CD4-positive, alpha-beta T cell (primary cell): ENCODE measurements around the gene DOP1B. TPM values are rescaled to one million over a fixed set of nuclear protein-coding genes. Genes with fewer than 3 reads are reported as not detected.
"Not testable (repeated sequence)": the region's sequence is repeated elsewhere in the genome, so short reads cannot be mapped to it uniquely, and the experiment has no call there.

ENCODE experiments used
- ATAC-seq: fragments of 200-7000 bp; cut with Tn5 transposase; one replicate; pipeline ENCODE4 v1.10.0; 2022; ENCODE audit warnings: mild to moderate bottlenecking; ENCODE audit not compliant: poor library complexity
- CTCF ChIA-PET: fragments of 350-600 bp; sonication (Branson Sonifier 250); formaldehyde crosslinking; loops from one replicate; lab custom pipeline; 2021; ENCODE audit warnings: antibody characterized with exemption, inconsistent platforms; lab: Charles Lee
- POLR2A ChIA-PET: fragments of 350-600 bp; sonication (Branson Sonifier 250); formaldehyde crosslinking; loops from one replicate; lab custom pipeline; 2021; ENCODE audit warnings: antibody characterized with exemption, inconsistent platforms; lab: Charles Lee
- DNase-seq, 14 experiments: peaks; one replicate each; pipeline ENCODE4 v3.0.0-alpha.2; 2013 to 2020; ENCODE audit warnings: mixed read lengths in 2 of 14
- H3K27ac ChIP-seq, 2 donors: one replicate each; pipeline versions ENCODE4 v1.5.1 to v1.7.0; 2013; ENCODE audit warnings: low read length in 2 of 2, low read depth in 1 of 2, mild to moderate bottlenecking in 1 of 2
- H3K27me3 ChIP-seq, 2 experiments: 1 replicate in 1 of 2; 2 replicates in 1 of 2; pipeline versions ENCODE4 v1.6.1 to v1.7.0; 2013; ENCODE audit warnings: low read length in 2 of 2, control low read depth in 1 of 2, mild to moderate bottlenecking in 1 of 2, moderate library complexity in 1 of 2; ENCODE audit not compliant: insufficient read depth in 2 of 2, control insufficient read depth in 1 of 2
- H3K36me3 ChIP-seq: one replicate; pipeline ENCODE4 v1.6.1; 2013; ENCODE audit warnings: low read length, control low read depth; ENCODE audit not compliant: insufficient read depth
- H3K4me1 ChIP-seq: one replicate; pipeline ENCODE4 v1.6.1; 2013; ENCODE audit warnings: low read length, control low read depth; ENCODE audit not compliant: insufficient read depth
- H3K4me3 ChIP-seq: one replicate; pipeline ENCODE4 v1.5.1; 2013; ENCODE audit warnings: mild to moderate bottlenecking, low read length, moderate library complexity
- H3K9me3 ChIP-seq, 2 experiments: 1 replicate in 1 of 2; 2 replicates in 1 of 2; pipeline versions ENCODE4 v1.6.1 to v1.7.0; 2013; ENCODE audit warnings: low read length in 2 of 2, mild to moderate bottlenecking in 2 of 2, control low read depth in 1 of 2, moderate library complexity in 1 of 2; ENCODE audit not compliant: control insufficient read depth in 1 of 2, insufficient read depth in 1 of 2
- H3K27ac Mint-ChIP-seq: one replicate; pipeline ENCODE4 v1.8.0; 2020; ENCODE audit warnings: mixed read lengths
- H3K27me3 Mint-ChIP-seq: one replicate; pipeline ENCODE4 v1.8.0; 2021; ENCODE audit warnings: mixed read lengths
- H3K36me3 Mint-ChIP-seq: one replicate; pipeline ENCODE4 v1.8.0; 2021; ENCODE audit warnings: low read depth, mixed read lengths
- H3K4me1 Mint-ChIP-seq: one replicate; pipeline ENCODE4 v1.8.0; 2021; ENCODE audit warnings: low read depth, mixed read lengths
- H3K4me3 Mint-ChIP-seq: one replicate; pipeline ENCODE4 v1.8.0; 2020; ENCODE audit warnings: mild to moderate bottlenecking, mixed read lengths
- H3K9me3 Mint-ChIP-seq: one replicate; pipeline ENCODE4 v1.8.0; 2020; ENCODE audit warnings: mixed read lengths
- intact Hi-C, 2 experiments: fragments of 100-400 bp; cut with DNase I in 1 of 2; cut with micrococcal nuclease in 1 of 2; formaldehyde crosslinking; loops; one replicate each; pipeline versions ENCODE4 v1.15.1 to v1.9.0; 2023 to 2025; cut with DNase I, micrococcal nuclease
- total RNA-seq, 174 experiments: library from RNA in 2 of 174; stranded (reverse) in 2 of 174; gene quantifications; one replicate each; pipeline ENCODE4 v1.2.3 and lab custom pipeline; 2021 to 2026
- TF ChIP-seq, protein P1 (sequence below): fragments of 200-600 bp; IDR thresholded peaks from one replicate; pipeline ENCODE4 v1.8.0; 2022; ENCODE audit warnings: antibody characterized with exemption, mild to moderate bottlenecking

Gene DOP1B
- total RNA-seq, 2 experiments from 2014 or later = 11.0 to 12.7 TPM

DNA sequence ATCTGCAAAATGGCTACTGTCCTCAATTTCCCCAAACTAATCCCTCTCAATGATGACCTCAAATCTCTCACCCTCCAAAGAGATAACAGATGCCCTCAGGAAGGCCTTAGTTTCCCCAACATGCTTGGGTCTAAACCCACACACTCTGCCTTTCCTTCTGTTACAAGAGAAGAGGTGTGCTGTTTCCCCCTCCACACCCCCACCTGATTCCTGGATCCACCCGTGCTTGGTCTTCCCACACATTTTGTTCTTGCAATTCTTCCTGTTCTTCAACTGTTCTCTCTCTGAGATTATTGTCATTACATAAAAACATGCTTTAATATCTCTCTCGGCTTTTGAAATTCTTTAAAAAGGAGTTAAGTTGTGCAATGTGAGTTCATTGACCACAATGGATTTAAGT lies 27.4 kb upstream of the DOP1B start:
- no peak for ATAC-seq
- DNase-seq = no peak
- Histone ChIP-seq H3K36me3 (no peaks in the 10 kb centered on the region), H3K9me3 (no peaks in the 10 kb centered on the region), H3K27ac (no peak overlapping the region), H3K4me3 (no peak overlapping the region), H3K4me1 (peaks cover 12% of the 10 kb centered on the region), H3K27me3 (no peaks in the 10 kb centered on the region)
- no peaks in the 10 kb centered on the region for H3K27me3 Mint-ChIP-seq
- CTCF ChIA-PET = no interaction called here
- POLR2A ChIA-PET = no interaction called here
- peak overlapping the region; percentile 59 for H3K4me3 Mint-ChIP-seq
- H3K4me1 Mint-ChIP-seq = peaks cover 36% of the 10 kb centered on the region
- peak overlapping the region; percentile 22 for H3K27ac Mint-ChIP-seq
- TF ChIP-seq, protein P1, sequence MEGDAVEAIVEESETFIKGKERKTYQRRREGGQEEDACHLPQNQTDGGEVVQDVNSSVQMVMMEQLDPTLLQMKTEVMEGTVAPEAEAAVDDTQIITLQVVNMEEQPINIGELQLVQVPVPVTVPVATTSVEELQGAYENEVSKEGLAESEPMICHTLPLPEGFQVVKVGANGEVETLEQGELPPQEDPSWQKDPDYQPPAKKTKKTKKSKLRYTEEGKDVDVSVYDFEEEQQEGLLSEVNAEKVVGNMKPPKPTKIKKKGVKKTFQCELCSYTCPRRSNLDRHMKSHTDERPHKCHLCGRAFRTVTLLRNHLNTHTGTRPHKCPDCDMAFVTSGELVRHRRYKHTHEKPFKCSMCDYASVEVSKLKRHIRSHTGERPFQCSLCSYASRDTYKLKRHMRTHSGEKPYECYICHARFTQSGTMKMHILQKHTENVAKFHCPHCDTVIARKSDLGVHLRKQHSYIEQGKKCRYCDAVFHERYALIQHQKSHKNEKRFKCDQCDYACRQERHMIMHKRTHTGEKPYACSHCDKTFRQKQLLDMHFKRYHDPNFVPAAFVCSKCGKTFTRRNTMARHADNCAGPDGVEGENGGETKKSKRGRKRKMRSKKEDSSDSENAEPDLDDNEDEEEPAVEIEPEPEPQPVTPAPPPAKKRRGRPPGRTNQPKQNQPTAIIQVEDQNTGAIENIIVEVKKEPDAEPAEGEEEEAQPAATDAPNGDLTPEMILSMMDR = no peak
- intact Hi-C loops = no loop called here
- no peaks in the 10 kb centered on the region for H3K36me3 Mint-ChIP-seq
- no peaks in the 10 kb centered on the region for H3K9me3 Mint-ChIP-seq

DNA sequence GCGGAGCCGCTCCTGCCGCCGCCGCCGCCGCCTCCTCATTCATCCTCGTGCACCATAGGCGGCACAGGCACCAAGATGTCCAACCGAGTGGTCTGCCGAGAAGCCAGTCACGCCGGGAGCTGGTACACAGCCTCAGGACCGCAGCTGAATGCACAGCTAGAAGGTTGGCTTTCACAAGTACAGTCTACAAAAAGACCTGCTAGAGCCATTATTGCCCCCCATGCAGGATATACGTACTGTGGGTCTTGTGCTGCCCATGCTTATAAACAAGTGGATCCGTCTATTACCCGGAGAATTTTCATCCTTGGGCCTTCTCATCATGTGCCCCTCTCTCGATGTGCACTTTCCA lies 26.2 kb upstream of the DOP1B start:
- Mint-ChIP-seq H3K4me3 (peak overlapping the region; percentile 94), H3K27ac (peak overlapping the region; percentile 56), H3K4me1 (peaks cover 40% of the 10 kb centered on the region)
- H3K36me3 Mint-ChIP-seq, H3K9me3 Mint-ChIP-seq, H3K27me3 ChIP-seq, H3K9me3 ChIP-seq, POLR2A ChIA-PET, ATAC-seq, H3K27ac ChIP-seq, DNase-seq, H3K27me3 Mint-ChIP-seq, intact Hi-C loops, H3K36me3 ChIP-seq, CTCF ChIA-PET: not testable (repeated sequence)
- Histone ChIP-seq H3K4me3 (peak overlapping the region; percentile 19), H3K4me1 (peaks cover 21% of the 10 kb centered on the region)

DNA sequence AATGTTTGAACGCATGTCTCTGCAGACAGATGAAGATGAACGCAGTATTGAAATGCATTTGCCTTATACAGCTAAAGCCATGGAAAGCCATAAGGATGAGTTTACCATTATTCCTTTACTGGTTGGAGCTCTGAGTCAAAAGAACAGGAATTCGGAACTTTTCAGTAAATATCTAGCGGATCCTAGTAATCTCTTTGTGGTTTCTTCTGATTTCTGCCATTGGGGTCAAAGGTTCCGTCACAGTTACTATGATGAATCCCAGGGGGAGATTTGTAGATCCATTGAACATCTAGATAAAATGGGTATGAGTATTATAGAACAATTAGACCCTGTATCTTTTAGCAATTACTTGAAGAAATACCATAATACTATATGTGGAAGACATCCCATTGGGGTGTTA lies 25.8 kb upstream of the DOP1B start:
- H3K27ac Mint-ChIP-seq = peak overlapping the region; percentile 56
- H3K27ac ChIP-seq, H3K36me3 Mint-ChIP-seq, H3K27me3 Mint-ChIP-seq, H3K27me3 ChIP-seq, H3K36me3 ChIP-seq, H3K4me3 ChIP-seq, H3K9me3 Mint-ChIP-seq, CTCF ChIA-PET, ATAC-seq, DNase-seq, H3K9me3 ChIP-seq, POLR2A ChIA-PET, intact Hi-C loops: not testable (repeated sequence)
- peak overlapping the region; percentile 94 for H3K4me3 Mint-ChIP-seq
- H3K4me1 ChIP-seq = peaks cover 23% of the 10 kb centered on the region
- peaks cover 38% of the 10 kb centered on the region for H3K4me1 Mint-ChIP-seq

DNA sequence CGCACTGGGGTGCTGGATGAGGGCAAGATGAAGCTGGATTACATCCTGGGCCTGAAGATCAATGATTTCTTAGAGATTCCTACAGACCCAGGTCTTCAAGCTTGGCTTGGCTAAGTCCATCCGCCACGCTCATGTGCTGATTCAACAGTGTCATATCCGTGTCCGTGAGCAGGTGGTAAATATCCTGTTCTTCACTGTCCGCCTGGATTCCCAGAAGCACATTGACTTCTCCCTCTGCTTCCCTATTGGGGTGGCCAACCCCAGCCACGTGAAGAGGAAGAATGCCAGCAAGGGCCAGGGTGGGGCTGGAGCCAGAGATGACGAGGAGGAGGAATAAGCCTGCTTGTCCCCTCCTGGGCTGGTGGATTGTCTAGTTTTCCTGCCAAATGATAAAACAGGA lies 23.9 kb upstream of the DOP1B start:
- no peak overlapping the region for H3K27ac Mint-ChIP-seq
- TF ChIP-seq, protein P1 = no peak
- H3K36me3 ChIP-seq = no peaks in the 10 kb centered on the region
- no peaks in the 10 kb centered on the region for H3K9me3 Mint-ChIP-seq
- ATAC-seq (no peak), DNase-seq (no peak)
- ChIA-PET CTCF (no interaction called here), POLR2A (no interaction called here)
- peak overlapping the region; percentile 20 for H3K4me3 Mint-ChIP-seq
- intact Hi-C loops = no loop called here
- H3K4me1 Mint-ChIP-seq = peaks cover 39% of the 10 kb centered on the region
- no peak overlapping the region for H3K4me3 ChIP-seq
- H3K27me3 Mint-ChIP-seq = no peaks in the 10 kb centered on the region
- no peaks in the 10 kb centered on the region for H3K36me3 Mint-ChIP-seq
- H3K4me1 ChIP-seq = peaks cover 37% of the 10 kb centered on the region
- no peaks in the 10 kb centered on the region for H3K27me3 ChIP-seq
- H3K9me3 ChIP-seq = no peaks in the 10 kb centered on the region
- no peak overlapping the region for H3K27ac ChIP-seq
